Right renal pelvis (tissue), 4 donors: ENCODE data around the gene CCL1. TPM values are rescaled to one million over a fixed set of nuclear protein-coding genes. Genes with fewer than 3 reads are reported as not detected.

ENCODE experiments used
- polyA plus RNA-seq, 4 donors: library from polyadenylated mRNA; unstranded; fragments of 120-200 nt; gene quantifications; one replicate each; pipeline ENCODE4 v1.2.1, GENCODE V29; 2013; ENCODE audit not compliant: insufficient read length in 4 of 4

Gene CCL1
- polyA plus RNA-seq, 4 donors, result not detected

Other genes starting within 250 kb of the CCL1 start
- gene CCL2, start 107.9 kb downstream of the CCL1 start, polyA plus RNA-seq, result 10 to 100 TPM; 15.0 to 24.5 (median 23.9) TPM
- not detected for gene CCL7, start 93.0 kb downstream of the CCL1 start, polyA plus RNA-seq
- gene CCL11, start 77.5 kb downstream of the CCL1 start, polyA plus RNA-seq, result 1 to 10 TPM in 3 of 4 donors, under 1 TPM in 1; 0.63 to 1.5 (median 1.1) TPM
- under 1 TPM; 0.05 to 0.22 (median 0.17) TPM for gene CCL8, start 43.8 kb downstream of the CCL1 start, polyA plus RNA-seq
- under 1 TPM in 1 of 4 donors, not detected in 3; 0.17 TPM for gene CCL13, start 6.8 kb downstream of the CCL1 start, polyA plus RNA-seq
- gene TMEM132E, start 216.3 kb upstream of the CCL1 start, polyA plus RNA-seq, result 1 to 10 TPM; 2.3 to 4.0 (median 3.4) TPM